GM12865 (cell line): ENCODE results near the gene SH2D7.

Experiments used
- DNase-seq: peaks from one replicate; pipeline ENCODE4 v3.0.0; 2010; ENCODE audit warnings: low read depth
- H3K4me3 ChIP-seq: 2 replicates; pipeline ENCODE4 v1.5.1; 2011; ENCODE audit warnings: mild to moderate bottlenecking, low read depth, low read length, control low read depth
- TF ChIP-seq, protein P1 (sequence below): IDR thresholded peaks from 2 replicates; pipeline ENCODE4 v1.5.1; 2011; ENCODE audit warnings: low read length, control low read depth, low read depth, inconsistent platforms; ENCODE audit not compliant: insufficient read depth; ENCODE audit errors: missing control alignments

SH2D7 gene

GRCh38 chr15:78131295-78132061, 39.1 kb downstream of the SH2D7 start, which contains the start of gene CIB2:
TSS of gene CIB2 (minus strand) at chr15:78131445. CDS start at chr15:78131215, 230 bp downstream.
- DNase-seq, result peak; percentile 87
- TF ChIP-seq, protein P1, sequence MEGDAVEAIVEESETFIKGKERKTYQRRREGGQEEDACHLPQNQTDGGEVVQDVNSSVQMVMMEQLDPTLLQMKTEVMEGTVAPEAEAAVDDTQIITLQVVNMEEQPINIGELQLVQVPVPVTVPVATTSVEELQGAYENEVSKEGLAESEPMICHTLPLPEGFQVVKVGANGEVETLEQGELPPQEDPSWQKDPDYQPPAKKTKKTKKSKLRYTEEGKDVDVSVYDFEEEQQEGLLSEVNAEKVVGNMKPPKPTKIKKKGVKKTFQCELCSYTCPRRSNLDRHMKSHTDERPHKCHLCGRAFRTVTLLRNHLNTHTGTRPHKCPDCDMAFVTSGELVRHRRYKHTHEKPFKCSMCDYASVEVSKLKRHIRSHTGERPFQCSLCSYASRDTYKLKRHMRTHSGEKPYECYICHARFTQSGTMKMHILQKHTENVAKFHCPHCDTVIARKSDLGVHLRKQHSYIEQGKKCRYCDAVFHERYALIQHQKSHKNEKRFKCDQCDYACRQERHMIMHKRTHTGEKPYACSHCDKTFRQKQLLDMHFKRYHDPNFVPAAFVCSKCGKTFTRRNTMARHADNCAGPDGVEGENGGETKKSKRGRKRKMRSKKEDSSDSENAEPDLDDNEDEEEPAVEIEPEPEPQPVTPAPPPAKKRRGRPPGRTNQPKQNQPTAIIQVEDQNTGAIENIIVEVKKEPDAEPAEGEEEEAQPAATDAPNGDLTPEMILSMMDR, result peak; percentile 80
- peak within 1 kb of the TSS; percentile 63 for H3K4me3 ChIP-seq

DNA sequence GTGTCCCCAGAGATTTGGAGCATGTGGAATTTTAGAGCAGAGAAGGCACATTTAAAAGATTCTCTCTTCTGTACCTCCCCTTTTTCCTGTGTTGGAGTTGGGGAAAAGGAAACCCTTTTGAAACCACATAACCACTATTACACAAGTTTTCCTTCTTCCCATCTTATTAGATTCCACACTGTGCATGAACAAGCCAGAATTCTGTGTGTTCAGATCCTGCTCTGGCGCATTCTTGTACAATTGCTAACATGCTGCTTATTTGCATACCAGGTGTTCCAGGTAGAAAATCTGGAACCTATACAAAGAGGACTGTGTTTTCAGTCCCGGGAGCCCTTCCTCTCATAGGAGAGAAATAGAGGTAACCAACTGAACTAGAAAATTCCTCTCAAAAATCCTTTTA, 41.4 kb downstream of the SH2D7 start:
- TF ChIP-seq, protein P1, result no peak
- DNase-seq, result no peak
- H3K4me3 ChIP-seq, result no peak overlapping the region

DNA sequence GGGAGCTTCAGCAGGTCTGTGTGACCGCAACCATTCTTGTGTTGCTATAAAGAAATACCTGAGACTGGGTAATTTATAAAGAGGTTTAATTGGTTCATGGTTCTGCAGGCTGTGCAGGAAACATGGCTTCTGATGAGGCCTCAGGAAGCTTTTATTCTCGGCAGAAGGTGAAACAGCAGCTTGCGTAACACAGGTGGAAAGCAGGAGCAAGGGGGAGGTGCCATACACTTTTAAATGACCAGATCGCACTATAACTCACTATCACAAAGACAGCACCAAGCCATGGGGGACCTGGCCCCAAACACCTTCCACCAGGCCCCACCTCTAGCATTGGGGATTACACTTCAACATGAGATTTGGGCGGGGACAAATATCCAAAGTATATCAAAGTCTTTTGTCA, 47.2 kb downstream of the SH2D7 start:
- TF ChIP-seq, protein P1, result no peak
- DNase-seq, result no peak
- H3K4me3 ChIP-seq, result no peak overlapping the region

- no peak for DNase-seq
- H3K4me3 ChIP-seq, result no peak overlapping the region
- TF ChIP-seq, protein P1, result no peak
Measured at GRCh38 chr15:78140292-78140691, 47.9 kb downstream of the SH2D7 start.

- no peak for DNase-seq
- H3K4me3 ChIP-seq, result no peak overlapping the region
- TF ChIP-seq, protein P1, result no peak
Measured at GRCh38 chr15:78142332-78142731, 50.0 kb downstream of the SH2D7 start.

DNA sequence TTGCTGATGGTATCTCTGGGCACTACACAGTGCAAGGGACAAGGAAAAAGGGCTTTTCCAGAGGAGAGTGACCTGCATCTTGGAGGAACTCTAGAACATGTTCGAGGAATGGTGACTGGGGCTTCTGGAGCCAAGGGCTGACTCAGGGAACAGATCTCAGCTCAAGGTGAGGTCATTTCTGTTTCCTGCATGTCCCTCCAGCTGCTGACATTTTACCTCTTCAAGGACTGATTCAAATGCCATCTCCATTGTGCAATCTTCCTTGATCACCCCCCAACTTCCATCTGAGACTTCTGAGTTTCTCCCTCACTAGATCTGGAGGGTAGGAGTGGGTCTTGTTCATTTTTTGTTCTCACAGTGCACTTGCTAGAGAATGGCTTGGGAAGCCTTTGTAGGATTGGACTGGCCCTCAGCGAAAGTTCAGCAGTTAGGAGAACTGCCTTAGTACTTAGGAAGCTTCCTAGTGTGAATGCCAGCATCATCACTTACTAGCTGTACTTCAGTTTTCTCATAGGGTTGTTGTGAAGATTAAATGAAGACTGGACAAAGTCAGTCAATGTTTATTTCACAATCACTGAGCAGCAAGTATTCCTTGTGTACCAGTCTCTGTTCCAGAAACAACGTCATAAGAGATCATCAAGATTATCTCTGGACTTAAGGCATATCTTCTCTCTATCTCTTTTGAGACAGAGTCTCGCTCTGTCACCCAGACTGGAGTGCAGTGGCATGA, 54.2 kb downstream of the SH2D7 start:
- TF ChIP-seq, protein P1, result no peak
- no peak for DNase-seq
- H3K4me3 ChIP-seq, result no peak overlapping the region
